ENCODE results near the gene C8G. TPM values are rescaled to one million over a fixed set of nuclear protein-coding genes. Genes with fewer than 3 reads are reported as not detected.
A peak's percentile ranks its signal among the peaks of the same experiment; 100 is the strongest.

The C8G gene
- total RNA-seq, 1 experiment from 2014 or later, result 2.1 TPM

GRCh38 chr9:136975644-136976043, 30.6 kb downstream of the C8G start:
- peaks cover 2 to 32% of the 10 kb centered on the region in 2 experiments; a peak in 3 of 4 replicates for H3K4me1 ChIP-seq (ENCODE audit: control insufficient read depth in 1 of 2, insufficient read depth in 2 of 2, low read length in 2 of 2)
- no peak for ATAC-seq
- no TSS peak for BruUV-seq (replicated peaks)
- intact Hi-C loops (cut with micrococcal nuclease), result no loop called here
- no peak overlapping the region for H2AFZ ChIP-seq (ENCODE audit: low read depth, low read length, poor library complexity, severe bottlenecking)
- H3K9me3 ChIP-seq (ENCODE audit: control insufficient read depth in 1 of 2, insufficient read depth in 1 of 2, low read depth in 1 of 2, low read length in 2 of 2), result no peaks in the 10 kb centered on the region
- no peaks in the 10 kb centered on the region for H3K9me2 ChIP-seq (ENCODE audit: insufficient read depth)
- no peaks in the 10 kb centered on the region for H3K27me3 ChIP-seq (ENCODE audit: insufficient read depth, low read length)
- no peaks in the 10 kb centered on the region for H4K20me1 ChIP-seq (ENCODE audit: insufficient read depth)
- TF ChIP-seq JUND (IDR thresholded peaks at IDR 0.05) (no peak), POLR2A (IDR thresholded peaks at IDR 0.05; ENCODE audit: borderline replicate concordance, extremely low read depth, insufficient read depth, insufficient read length) (no peak), CBX3 (IDR thresholded peaks at IDR 0.05; ENCODE audit: low read depth) (no peak), CEBPB (IDR thresholded peaks at IDR 0.05; ENCODE audit: low read depth) (no peak), CTCF (IDR thresholded peaks at IDR 0.05 in 2 of 3, conservative IDR thresholded peaks at IDR 0.05 in 1 of 3; ENCODE audit: borderline replicate concordance in 1 of 3, insufficient read depth in 1 of 3, low read depth in 2 of 3, low read length in 2 of 3) (peak in 2 of 3 experiments; percentile 43 to 55; a peak in 5 of 6 replicates), MAX (IDR thresholded peaks at IDR 0.05) (no peak)
- H3K4me2 ChIP-seq (ENCODE audit: low read length), result peak overlapping the region; percentile 32
- CTCF ChIA-PET, result interaction anchor here (1.0 to 2.0 kb wide), 4 partner anchors 10 to 93 kb away, joined by 3 to 8 read pairs (median 6); partner anchors contain the start of gene PAXX
- no peak for DNase-seq (ENCODE audit: low read depth, low spot score)
- H3K4me3 ChIP-seq (replicated peaks in 1 of 2; ENCODE audit: low read depth in 1 of 2, low read length in 2 of 2), result no peak overlapping the region
- no peaks in the 10 kb centered on the region for H3K36me3 ChIP-seq (ENCODE audit: control insufficient read depth in 1 of 2, insufficient read depth in 2 of 2, low read length in 2 of 2)
- no peaks in the 10 kb centered on the region for H3K79me2 ChIP-seq (ENCODE audit: insufficient read depth, low read length)
- POLR2A ChIA-PET, result no interaction called here
- H3K9ac ChIP-seq (ENCODE audit: low read length), result no peak overlapping the region
- H3K27ac ChIP-seq (ENCODE audit: low read depth, low read length), result no peak overlapping the region; the same call in 1 of the 2 replicates
- RAD21 ChIA-PET (ENCODE audit: low non-redundant PET in 1 of 2, low total read pairs in 2 of 2, uncharacterized antibody in 2 of 2, unreplicated experiment in 2 of 2), result no interaction called here

GRCh38 chr9:136977223-136977622, 32.2 kb downstream of the C8G start, which contains the start of gene PTGDS:
Gene PTGDS, plus strand, starts transcription at chr9:136977504. Its CDS starts 75 bp downstream, at chr9:136977579.
- H3K9me3 ChIP-seq (ENCODE audit: control insufficient read depth in 1 of 2, insufficient read depth in 1 of 2, low read depth in 1 of 2, low read length in 2 of 2), result no peaks in the 10 kb centered on the region
- ChIA-PET RAD21 (ENCODE audit: low non-redundant PET in 1 of 2, low total read pairs in 2 of 2, uncharacterized antibody in 2 of 2, unreplicated experiment in 2 of 2) (no interaction called here), CTCF (interaction anchor here (3.0 kb wide), 1 partner anchor 52 kb away, joined by 11 read pairs; no protein-coding TSS in a partner anchor), POLR2A (no interaction called here)
- H3K36me3 ChIP-seq (ENCODE audit: control insufficient read depth in 1 of 2, insufficient read depth in 2 of 2, low read length in 2 of 2), result no peaks in the 10 kb centered on the region
- no TSS peak for BruUV-seq (replicated peaks)
- DNase-seq (ENCODE audit: low read depth, low spot score), result no peak
- H3K4me3 ChIP-seq (replicated peaks in 1 of 2; ENCODE audit: low read depth in 1 of 2, low read length in 2 of 2), result peak within 1 kb of the TSS; percentile 24 to 46; a peak in 3 of 4 replicates
- no peak for ATAC-seq
- intact Hi-C loops (cut with micrococcal nuclease), result no loop called here
- no peaks in the 10 kb centered on the region for H4K20me1 ChIP-seq (ENCODE audit: insufficient read depth)
- H3K4me1 ChIP-seq (ENCODE audit: control insufficient read depth in 1 of 2, insufficient read depth in 2 of 2, low read length in 2 of 2), result peaks cover 2 to 32% of the 10 kb centered on the region in 2 experiments; a peak in 3 of 4 replicates
- H3K79me2 ChIP-seq (ENCODE audit: insufficient read depth, low read length), result no peaks in the 10 kb centered on the region
- peak within 1 kb of the TSS; percentile 67 for H3K4me2 ChIP-seq (ENCODE audit: low read length)
- no peak within 1 kb of the TSS for H2AFZ ChIP-seq (ENCODE audit: low read depth, low read length, poor library complexity, severe bottlenecking)
- peak within 1 kb of the TSS; percentile 40; the same call in 1 of the 2 replicates for H3K9ac ChIP-seq (ENCODE audit: low read length)
- no peaks in the 10 kb centered on the region for H3K27me3 ChIP-seq (ENCODE audit: insufficient read depth, low read length)
- H3K9me2 ChIP-seq (ENCODE audit: insufficient read depth), result no peaks in the 10 kb centered on the region
- H3K27ac ChIP-seq (ENCODE audit: low read depth, low read length), result peak within 1 kb of the TSS; percentile 51; the same call in 1 of the 2 replicates
- TF ChIP-seq SP1 (IDR thresholded peaks at IDR 0.05; ENCODE audit: low read depth), result no peak
- no peak for TF ChIP-seq CBX3 (IDR thresholded peaks at IDR 0.05; ENCODE audit: low read depth)
- no peak for TF ChIP-seq RAD21 (IDR thresholded peaks at IDR 0.05; ENCODE audit: low read depth)
- TF ChIP-seq SIN3A (IDR thresholded peaks at IDR 0.05; ENCODE audit: low read depth), result no peak
- TF ChIP-seq REST (IDR thresholded peaks at IDR 0.05; ENCODE audit: low read depth), result no peak
- no peak for TF ChIP-seq POLR2AphosphoS5 (IDR thresholded peaks at IDR 0.05; ENCODE audit: low read depth, low read length)
- no peak for TF ChIP-seq EZH2 (IDR thresholded peaks at IDR 0.05)
- TF ChIP-seq EGR1 (IDR thresholded peaks at IDR 0.05; ENCODE audit: low read depth), result no peak
- TF ChIP-seq ELF1 (IDR thresholded peaks at IDR 0.05; ENCODE audit: borderline replicate concordance, low read depth), result no peak
- TF ChIP-seq YY1 (IDR thresholded peaks at IDR 0.05; ENCODE audit: extremely low read depth, insufficient replicate concordance, low read depth, low read length), result no peak
